Suprapubic skin (tissue), 4 donors: ENCODE data around the gene SLC50A1. TPM values are rescaled to one million over a fixed set of nuclear protein-coding genes. Genes with fewer than 3 reads are reported as not detected.
A peak's percentile ranks its signal among the peaks of the same experiment; 100 is the strongest.

Source experiments
- DNase-seq, 2 donors: peaks; one replicate each; pipeline ENCODE4 v3.0.0-alpha.2; 2019; ENCODE audit warnings: low spot score in 2 of 2
- H3K27ac ChIP-seq: fragments of 200-600 bp; sonication (generic); one replicate; pipeline ENCODE4 v1.5.1; 2019
- H3K27me3 ChIP-seq: fragments of 200-600 bp; sonication (generic); one replicate; pipeline ENCODE4 v1.5.1; 2019
- H3K36me3 ChIP-seq: fragments of 200-600 bp; sonication (generic); one replicate; pipeline ENCODE4 v1.5.1; 2019
- H3K4me1 ChIP-seq: fragments of 200-600 bp; sonication (generic); one replicate; pipeline ENCODE4 v1.5.1; 2019
- H3K4me3 ChIP-seq: fragments of 200-600 bp; sonication (generic); one replicate; pipeline ENCODE4 v1.5.1; 2019; ENCODE audit warnings: mild to moderate bottlenecking
- H3K9me3 ChIP-seq: fragments of 200-600 bp; sonication (generic); one replicate; pipeline ENCODE4 v1.5.1; 2019
- CTCF ChIP-seq, 2 donors: fragments of 200-600 bp in 1 of 2; fragments of 450-650 bp in 1 of 2; sonication (generic) in 1 of 2; IDR thresholded peaks; one replicate each; pipeline ENCODE4 v1.5.1; 2016 to 2019; ENCODE audit warnings: antibody characterized with exemption in 2 of 2, mild to moderate bottlenecking in 1 of 2, moderate library complexity in 1 of 2
- EP300 ChIP-seq: sonication (generic); formaldehyde crosslinking; IDR thresholded peaks from one replicate; pipeline ENCODE4 v1.6.1; 2017; ENCODE audit warnings: antibody characterized with exemption
- POLR2A ChIP-seq, 2 donors: fragments of 450-650 bp; IDR thresholded peaks; one replicate each; pipeline ENCODE4 v1.6.1; 2017; ENCODE audit warnings: antibody characterized with exemption in 2 of 2, mild to moderate bottlenecking in 2 of 2, moderate library complexity in 2 of 2
- POLR2AphosphoS5 ChIP-seq, 3 donors: sonication (generic); formaldehyde crosslinking; IDR thresholded peaks; one replicate each; pipeline ENCODE4 v1.6.1; 2017; ENCODE audit warnings: antibody characterized with exemption in 3 of 3
- WGBS: methylation state at CpG from one replicate; pipeline ENCODE4 v1.1.5; 2018; 5-methylcytosine and 5-hydroxymethylcytosine counted together
- total RNA-seq, 4 donors: library from RNA; depleted of rRNA; stranded (reverse); fragments of >200 nt; gene quantifications; one replicate each; pipeline ENCODE4 v1.1.0, GENCODE V29; 2016

The SLC50A1 gene
- total RNA-seq, 4 donors from 2014 or later: 27.9 to 56.1 (median 32.6) TPM

- 87% methylated on average over 4 of the region's 9 CpGs for WGBS
- Histone ChIP-seq H3K36me3 (no peaks in the 10 kb centered on the region), H3K9me3 (no peaks in the 10 kb centered on the region), H3K27me3 (peaks cover 15% of the 10 kb centered on the region), H3K27ac (no peak overlapping the region), H3K4me3 (no peak overlapping the region), H3K4me1 (peaks cover 41% of the 10 kb centered on the region)
- peak; percentile 65 to 73 for DNase-seq
- TF ChIP-seq POLR2A (IDR thresholded peaks at IDR 0.05) (no peak), POLR2AphosphoS5 (IDR thresholded peaks at IDR 0.05) (no peak), EP300 (no peak), CTCF (IDR thresholded peaks at IDR 0.05) (no peak)
These were observed 40.3 kb downstream of the SLC50A1 start for GRCh38 chr1:155175927-155176371.

GRCh38 chr1:155176544-155177071, 41.0 kb downstream of the SLC50A1 start:
- DNase-seq: peak; percentile 89 to 91
- Histone ChIP-seq H3K9me3 (no peaks in the 10 kb centered on the region), H3K4me1 (peaks cover 41% of the 10 kb centered on the region), H3K4me3 (no peak overlapping the region), H3K27me3 (peaks cover 15% of the 10 kb centered on the region), H3K36me3 (no peaks in the 10 kb centered on the region), H3K27ac (no peak overlapping the region)
- TF ChIP-seq CTCF (IDR thresholded peaks at IDR 0.05) (peak; percentile 83 to 95), POLR2A (IDR thresholded peaks at IDR 0.05) (no peak)
- 61% methylated on average over 8 of the region's 8 CpGs for WGBS

- WGBS: 29% methylated on average over 6 of the region's 11 CpGs
- peak in 1 of 2 donors; percentile 63 for DNase-seq
- Histone ChIP-seq H3K9me3 (no peaks in the 10 kb centered on the region), H3K27ac (no peak overlapping the region), H3K27me3 (peaks cover 15% of the 10 kb centered on the region), H3K4me1 (peaks cover 35% of the 10 kb centered on the region), H3K36me3 (no peaks in the 10 kb centered on the region), H3K4me3 (no peak overlapping the region)
- TF ChIP-seq POLR2A (IDR thresholded peaks at IDR 0.05) (no peak), POLR2AphosphoS5 (IDR thresholded peaks at IDR 0.05) (no peak), EP300 (no peak), CTCF (IDR thresholded peaks at IDR 0.05) (no peak)
These were observed 41.7 kb downstream of the SLC50A1 start for GRCh38 chr1:155177192-155177917.

GRCh38 chr1:155177918-155178281, 42.2 kb downstream of the SLC50A1 start:
- H3K9me3 ChIP-seq: no peaks in the 10 kb centered on the region
- TF ChIP-seq POLR2A (IDR thresholded peaks at IDR 0.05) (no peak), POLR2AphosphoS5 (IDR thresholded peaks at IDR 0.05) (no peak), CTCF (IDR thresholded peaks at IDR 0.05) (no peak), EP300 (no peak)
- H3K36me3 ChIP-seq: no peaks in the 10 kb centered on the region
- H3K4me1 ChIP-seq: peaks cover 31% of the 10 kb centered on the region
- WGBS: 92% methylated on average over 9 of the region's 9 CpGs
- H3K27me3 ChIP-seq: peaks cover 15% of the 10 kb centered on the region
- no peak overlapping the region for H3K4me3 ChIP-seq
- DNase-seq: peak; percentile 60 to 77
- H3K27ac ChIP-seq: no peak overlapping the region

- Histone ChIP-seq H3K4me3 (no peak overlapping the region), H3K27ac (no peak overlapping the region), H3K36me3 (no peaks in the 10 kb centered on the region), H3K4me1 (peaks cover 26% of the 10 kb centered on the region), H3K9me3 (no peaks in the 10 kb centered on the region), H3K27me3 (peaks cover 15% of the 10 kb centered on the region)
- DNase-seq: peak; percentile 64 to 66
- TF ChIP-seq EP300: no peak
- TF ChIP-seq POLR2AphosphoS5 (IDR thresholded peaks at IDR 0.05): no peak
- TF ChIP-seq CTCF (IDR thresholded peaks at IDR 0.05): no peak
- TF ChIP-seq POLR2A (IDR thresholded peaks at IDR 0.05): no peak
- WGBS: 81% methylated on average over 23 of the region's 30 CpGs
These were observed 42.9 kb downstream of the SLC50A1 start for GRCh38 chr1:155178441-155179111.
